Measurements from ENCODE around the gene SLC9A9.

GRCh38 chr3:143362115-143362991 is 485.9 kb downstream of the SLC9A9 start:
- TF ChIP-seq CTCF (IDR thresholded peaks at IDR 0.05) (no peak), POLR2AphosphoS5 (IDR thresholded peaks at IDR 0.05) (no peak)
